Measurements from ENCODE around the gene CLCA4.

CLCA4 gene

DNA sequence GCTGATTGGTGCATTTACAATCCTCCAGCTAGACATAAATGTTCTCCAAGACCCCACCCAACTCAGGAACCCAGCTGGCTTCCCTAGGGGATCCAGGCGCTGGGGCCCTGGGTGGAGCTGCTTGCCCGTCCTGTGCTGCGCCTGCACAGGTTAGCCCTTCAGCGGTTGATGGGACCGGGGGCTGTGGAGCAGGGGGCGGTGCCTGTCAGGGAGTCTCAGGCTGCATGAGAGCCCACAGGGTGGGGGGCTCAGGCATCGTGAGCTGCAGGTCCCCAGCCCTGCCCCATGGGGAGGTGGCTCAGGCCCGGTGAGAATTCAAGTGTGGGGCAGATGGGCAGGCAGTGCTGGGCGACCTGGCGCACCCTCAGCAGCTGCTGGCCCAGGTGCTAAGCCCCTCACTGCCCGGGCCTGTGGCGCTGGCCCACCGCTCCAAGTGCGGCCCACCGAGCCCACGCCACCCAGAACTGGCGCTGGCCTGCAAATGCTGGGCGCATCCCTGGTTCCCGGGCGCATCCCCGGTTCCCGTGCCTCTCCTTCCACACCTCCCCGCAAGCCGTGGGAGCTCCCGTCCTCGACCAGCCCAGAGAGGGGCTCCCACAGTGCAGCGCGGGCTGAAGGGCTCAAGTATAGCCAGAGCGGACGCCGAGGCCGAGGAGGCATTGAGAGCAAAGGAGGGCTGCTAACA lies 23.1 kb upstream of the CLCA4 start:
- DNase-seq (ENCODE audit: insufficient read length, low spot score): no peak
- no peak for FAIRE-seq

DNA sequence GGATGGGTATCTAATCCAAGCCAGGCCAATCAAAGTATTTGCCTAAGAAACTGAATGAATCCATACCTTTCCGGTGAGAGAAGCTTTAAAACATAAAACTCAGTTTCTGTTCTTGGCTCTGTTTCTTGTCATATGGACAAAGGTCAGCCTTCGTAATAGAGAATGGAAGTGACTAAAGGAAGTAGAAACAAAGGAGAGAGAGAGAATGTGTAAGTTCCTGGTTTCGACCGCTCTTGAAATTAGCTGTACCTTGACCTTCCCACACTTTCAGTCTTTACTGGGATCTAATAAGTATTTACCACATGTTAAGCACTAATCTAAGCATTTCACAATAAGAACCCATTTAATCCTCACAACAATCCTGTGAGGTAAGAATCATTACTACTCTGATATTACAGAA lies 19.6 kb upstream of the CLCA4 start:
- no peak for DNase-seq (ENCODE audit: insufficient read length, low spot score)
- no peak for FAIRE-seq

DNA sequence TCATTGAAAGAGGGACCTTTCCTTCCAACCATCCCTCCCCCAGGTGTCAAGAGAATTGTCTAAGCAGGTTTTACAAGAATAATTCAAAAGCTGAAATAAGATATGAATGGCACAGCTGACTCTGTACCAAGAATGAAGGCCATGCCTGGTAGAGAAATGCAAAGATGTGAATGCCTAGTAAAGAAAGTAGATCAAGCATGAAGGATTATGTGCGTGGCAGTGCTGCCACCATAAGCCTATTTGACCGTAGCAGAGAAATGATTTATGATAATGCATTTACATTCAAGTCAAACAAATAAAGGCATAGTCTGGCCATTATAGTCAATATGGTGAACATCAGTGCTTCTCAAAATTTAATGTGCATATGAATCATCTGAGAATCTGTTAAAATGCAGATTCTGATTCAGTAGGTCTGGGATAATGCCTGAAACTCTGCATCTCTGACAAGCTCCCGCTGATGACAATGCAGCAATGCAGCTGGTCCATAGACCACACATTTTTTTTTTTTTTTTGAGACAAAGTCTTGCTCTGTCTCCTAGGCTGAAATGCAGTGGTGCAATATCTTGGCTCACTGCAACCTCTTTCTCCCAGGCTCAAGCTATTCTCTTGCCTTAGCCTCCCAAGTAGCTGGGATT lies 16.6 kb upstream of the CLCA4 start:
- no peak for DNase-seq (ENCODE audit: insufficient read length, low spot score)
- FAIRE-seq: no peak

DNA sequence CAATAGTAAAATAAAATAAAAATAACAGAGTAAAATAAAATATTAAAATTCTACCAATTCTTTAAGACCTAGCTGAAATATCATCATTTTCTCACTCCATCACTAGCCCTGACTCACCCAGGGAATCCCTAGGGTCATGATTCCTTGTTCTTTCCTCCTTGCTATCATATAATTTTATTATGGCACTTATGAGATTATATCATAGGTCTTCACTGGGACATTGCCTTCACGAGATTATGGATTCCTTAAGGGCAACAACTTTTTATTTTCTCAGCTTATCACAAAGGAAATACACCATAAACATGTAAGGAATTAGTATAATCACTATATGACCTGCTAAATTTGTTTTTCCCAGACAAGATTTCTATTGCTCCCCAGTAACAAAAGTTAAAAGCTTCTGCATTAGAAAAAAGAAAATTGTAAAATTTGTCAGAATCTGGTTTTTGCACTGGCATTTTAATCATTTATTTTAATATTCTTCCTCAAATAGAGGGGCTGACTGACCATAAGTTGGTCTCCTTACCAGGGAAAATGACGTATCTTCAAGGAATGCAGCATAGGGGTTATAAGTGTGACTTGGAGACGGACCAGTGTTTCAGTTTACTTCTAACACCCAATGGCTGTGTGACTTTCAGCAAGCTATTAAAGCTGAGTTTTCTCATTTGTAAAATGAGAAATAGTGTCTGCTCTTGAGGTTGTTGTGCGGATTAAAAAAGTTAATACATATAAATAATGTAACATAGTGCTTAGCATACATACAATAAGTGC lies 8.8 kb upstream of the CLCA4 start:
- FAIRE-seq (no peak), DNase-seq (ENCODE audit: insufficient read length, low spot score) (no peak)

DNA sequence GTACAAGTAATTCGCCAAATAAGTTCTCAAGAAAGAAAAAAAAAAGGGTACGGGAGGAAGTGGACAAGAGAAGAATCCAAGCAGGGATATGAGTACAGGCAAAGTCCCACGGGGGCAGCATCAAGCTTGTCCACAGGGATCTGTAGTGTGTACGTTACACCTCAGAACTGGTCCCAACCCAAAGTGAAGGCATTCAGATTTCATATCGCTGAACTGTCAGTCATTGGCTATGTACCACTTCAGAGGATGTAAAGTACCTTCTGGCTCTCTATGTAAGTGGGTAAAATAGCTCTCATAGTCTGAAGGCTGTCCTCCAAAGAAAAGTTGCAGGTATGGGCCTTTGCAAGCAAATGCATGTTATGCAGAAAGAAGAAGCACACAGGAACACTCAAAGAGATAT lies 8.1 kb upstream of the CLCA4 start:
- FAIRE-seq: no peak
- no peak for DNase-seq (ENCODE audit: insufficient read length, low spot score)

DNA sequence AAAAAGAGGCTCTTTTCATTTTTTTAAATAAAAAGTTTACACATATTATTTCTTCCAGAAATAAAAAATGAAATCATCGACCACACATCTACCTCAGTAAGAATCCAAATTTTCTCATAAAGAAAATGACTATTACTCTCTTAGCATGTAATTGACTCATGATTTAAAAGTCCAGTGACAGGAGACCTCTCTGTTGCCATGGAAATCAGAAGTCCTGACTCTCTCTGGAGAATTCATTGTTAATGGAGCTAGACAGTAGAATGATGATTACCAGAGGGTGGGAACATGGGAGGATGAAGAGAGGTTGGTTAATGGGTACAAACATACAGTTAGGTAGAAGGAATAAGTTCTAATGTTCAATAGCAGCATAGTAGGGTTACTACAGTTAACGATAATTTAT lies 5.0 kb upstream of the CLCA4 start:
- DNase-seq (ENCODE audit: insufficient read length, low spot score) (no peak), FAIRE-seq (no peak)

DNA sequence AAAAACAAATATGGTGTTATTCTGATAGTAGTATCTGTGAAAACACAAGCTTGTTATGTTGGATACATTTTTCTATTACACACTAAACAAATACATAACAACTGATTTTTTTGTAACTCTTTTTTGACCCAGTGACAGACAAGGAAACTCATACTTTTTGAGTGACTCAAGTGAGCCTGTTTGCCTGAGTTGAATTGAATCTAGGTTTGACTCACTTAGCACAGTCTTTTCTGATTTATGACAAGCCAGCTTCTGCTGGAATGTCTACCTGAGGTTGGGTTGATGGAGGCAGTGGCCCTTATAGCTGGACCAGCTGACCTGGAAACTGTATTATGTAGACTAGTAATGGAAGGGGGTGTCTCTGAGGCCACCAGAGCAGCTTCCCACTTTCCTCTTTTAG lies 4.2 kb upstream of the CLCA4 start:
- DNase-seq (ENCODE audit: insufficient read length, low spot score) (no peak), FAIRE-seq (no peak)

DNA sequence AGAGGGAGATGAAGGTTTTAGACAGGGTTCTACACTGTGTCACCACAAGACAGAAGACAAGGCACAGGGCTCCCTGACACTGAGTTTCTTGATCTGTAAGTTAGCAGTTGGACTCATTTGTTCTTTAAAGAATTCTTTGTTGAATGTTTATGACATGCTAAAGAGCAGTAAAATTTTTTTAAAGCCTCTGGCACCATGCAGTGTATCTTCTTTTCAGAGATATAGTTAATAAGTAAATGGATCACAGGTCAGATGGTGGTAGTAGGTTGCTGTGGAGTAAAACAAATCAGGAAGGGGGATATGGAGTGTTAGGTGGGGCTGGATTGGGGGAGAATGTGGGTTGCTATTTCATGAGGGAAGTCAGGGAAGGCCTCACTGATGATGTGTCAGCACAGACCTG lies 2.0 kb downstream of the CLCA4 start:
- DNase-seq (ENCODE audit: insufficient read length, low spot score) (no peak), FAIRE-seq (no peak)

DNA sequence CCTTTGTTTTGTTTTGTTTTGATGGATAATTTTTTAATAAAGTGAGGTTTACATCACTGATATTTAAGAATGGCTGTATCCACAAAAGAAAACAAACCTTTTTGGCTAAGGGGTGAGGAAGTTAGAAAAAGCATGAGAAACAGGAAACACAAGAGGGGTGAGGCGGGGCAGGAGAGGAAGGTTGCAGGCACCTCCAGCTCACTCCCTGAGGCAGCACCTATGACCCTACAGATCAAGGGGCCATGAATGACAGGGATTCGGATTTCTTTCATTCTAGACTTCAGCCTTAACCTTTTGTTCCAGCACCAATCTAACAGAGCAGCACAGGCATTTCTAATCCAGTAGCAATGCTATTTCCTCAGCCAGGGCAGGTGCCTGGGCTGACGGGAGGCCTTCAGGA lies 4.4 kb downstream of the CLCA4 start:
- FAIRE-seq: no peak
- DNase-seq (ENCODE audit: insufficient read length, low spot score): no peak

DNA sequence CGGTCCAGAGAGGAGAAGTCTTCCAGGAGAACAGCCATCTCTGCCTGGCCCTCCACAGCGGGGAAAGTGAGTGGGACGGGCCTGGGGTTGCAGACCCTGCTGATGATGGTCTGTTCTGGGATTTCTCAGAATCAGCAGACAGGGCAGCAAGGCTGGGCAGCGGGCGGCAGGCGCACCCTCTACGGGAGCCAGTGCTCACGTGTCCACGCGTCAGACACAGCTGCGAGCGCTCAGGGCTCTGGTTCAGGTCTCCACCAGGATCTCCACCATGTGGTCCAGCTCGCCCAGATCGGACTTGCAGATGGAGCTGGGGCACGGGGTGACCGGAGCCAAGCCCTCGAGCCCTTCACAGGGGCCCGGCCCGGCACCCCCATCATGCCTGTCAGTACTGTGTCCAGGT lies 5.5 kb downstream of the CLCA4 start:
- FAIRE-seq: no peak
- DNase-seq (ENCODE audit: insufficient read length, low spot score): no peak

DNA sequence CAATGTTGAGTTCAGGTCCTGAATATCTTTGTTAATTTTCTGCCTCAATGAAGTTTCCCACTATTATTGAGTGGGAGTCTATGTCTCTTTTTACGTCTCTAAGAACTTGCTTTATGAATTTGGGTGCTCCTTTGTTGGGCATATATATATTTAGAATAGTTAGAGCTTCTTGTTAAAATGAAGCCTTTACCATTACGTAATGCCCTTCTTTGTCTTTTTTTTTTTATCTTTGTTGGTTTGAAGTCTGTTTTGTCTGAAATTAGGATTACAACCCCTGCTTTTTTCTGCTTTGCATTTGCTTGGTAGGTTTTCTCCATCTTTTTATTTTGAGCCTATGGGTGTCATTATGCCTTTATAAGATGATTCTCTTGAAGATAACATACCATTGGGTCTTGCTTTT lies 10.9 kb downstream of the CLCA4 start:
- DNase-seq (ENCODE audit: insufficient read length, low spot score) (no peak), FAIRE-seq (no peak)

DNA sequence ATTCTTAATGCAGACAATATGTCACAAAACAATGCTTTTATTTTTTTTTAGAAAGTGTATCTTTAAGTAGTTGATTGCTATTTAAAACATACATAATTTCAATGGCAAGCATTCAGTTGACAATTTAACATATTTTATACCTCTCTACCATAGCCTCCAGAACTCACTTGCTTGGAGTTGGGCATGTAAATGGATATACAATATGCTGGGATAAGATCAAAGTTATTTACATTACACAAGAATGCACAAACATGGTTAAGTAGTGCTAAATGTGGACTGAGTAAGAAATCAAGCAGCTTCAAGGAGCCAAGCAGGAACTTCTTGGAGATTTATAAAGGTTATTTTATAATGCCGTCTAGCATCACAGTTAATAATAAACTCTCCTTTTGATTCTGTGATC lies 17.0 kb downstream of the CLCA4 start:
- FAIRE-seq: no peak
- DNase-seq (ENCODE audit: insufficient read length, low spot score): no peak

DNA sequence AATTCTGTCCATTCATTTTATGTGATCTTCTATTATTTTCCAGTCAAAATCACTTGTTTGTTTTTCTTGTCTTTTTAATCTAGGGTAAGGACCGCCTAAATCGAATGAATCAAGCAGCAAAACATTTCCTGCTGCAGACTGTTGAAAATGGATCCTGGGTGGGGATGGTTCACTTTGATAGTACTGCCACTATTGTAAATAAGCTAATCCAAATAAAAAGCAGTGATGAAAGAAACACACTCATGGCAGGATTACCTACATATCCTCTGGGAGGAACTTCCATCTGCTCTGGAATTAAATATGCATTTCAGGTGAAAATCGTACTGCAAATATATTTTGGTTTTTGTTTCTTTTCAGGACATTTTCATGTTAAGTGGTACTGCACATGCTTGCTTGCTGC lies 20.5 kb downstream of the CLCA4 start:
- no peak for FAIRE-seq
- DNase-seq (ENCODE audit: insufficient read length, low spot score): no peak

DNA sequence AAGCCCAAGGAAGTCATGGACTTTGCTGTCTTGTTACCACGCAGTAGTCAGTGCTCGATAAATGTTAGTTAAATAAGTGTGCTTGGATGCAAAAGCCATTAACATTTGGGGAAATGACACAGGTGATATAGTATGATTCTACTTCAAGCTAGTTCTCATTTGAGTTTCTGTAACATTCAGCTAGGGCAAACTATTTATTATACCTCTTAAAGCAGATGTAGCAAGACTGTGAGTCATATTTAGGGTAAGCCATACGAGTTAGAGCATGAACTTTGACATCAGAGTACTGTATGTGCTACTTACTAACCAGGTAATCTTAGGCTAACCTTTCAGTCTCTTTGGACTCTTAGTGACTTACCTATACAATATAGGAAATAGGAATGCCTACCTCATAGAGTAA lies 21.0 kb downstream of the CLCA4 start:
- FAIRE-seq (no peak), DNase-seq (ENCODE audit: insufficient read length, low spot score) (no peak)

DNA sequence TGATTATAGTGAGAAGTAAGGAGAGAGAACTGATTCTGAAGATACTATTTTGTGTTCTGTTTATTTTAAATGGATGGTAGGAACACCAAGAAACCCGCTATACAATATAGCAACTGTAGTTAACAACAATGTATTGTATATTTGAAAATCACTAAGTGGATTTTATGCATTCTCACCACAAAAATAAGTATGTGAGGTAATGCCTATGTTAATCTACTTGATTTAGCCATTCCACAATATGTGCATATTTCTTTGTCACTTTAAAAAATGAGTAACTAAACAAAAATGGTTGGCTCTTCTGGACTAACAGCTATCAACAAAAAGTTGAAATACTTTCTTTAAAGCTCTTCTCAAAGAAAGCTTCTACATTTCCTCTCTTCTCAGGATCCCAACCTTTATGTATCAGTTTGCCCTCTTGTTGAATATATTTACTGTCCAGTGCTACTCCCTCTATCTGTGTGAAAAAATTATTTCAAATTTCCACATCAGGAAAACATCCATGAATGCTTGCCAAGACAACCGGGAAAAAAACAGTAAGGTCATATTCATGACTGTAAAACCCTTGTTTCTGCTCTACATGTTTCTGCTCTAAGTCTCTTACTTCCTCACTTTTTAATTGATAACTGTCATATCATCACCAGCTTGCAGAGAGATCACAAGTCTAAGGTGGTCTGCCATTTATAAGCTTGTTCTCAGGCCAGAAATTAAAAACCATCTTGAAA lies 27.0 kb downstream of the CLCA4 start:
- DNase-seq (ENCODE audit: insufficient read length, low spot score) (no peak), FAIRE-seq (no peak)

DNA sequence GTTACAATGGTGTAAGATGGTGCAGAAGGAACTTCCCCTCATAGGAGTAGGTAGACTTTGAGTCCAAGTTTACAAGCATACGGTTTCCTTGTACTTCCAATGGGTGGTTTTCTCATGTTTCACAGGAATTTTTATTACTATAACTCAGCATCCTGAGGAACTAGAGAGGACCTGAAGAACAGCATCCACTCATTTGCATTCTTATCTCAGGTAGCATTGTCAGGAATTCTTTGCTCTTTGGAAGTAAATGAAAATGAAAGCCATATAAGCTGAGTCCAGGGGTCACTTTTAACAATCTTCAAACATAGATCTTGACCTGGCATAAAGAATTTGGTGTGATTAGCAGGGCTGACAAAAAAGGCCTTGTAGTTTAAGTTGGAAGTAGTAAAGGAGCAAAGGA lies 34.4 kb downstream of the CLCA4 start:
- FAIRE-seq (no peak), DNase-seq (ENCODE audit: insufficient read length, low spot score) (no peak)

DNA sequence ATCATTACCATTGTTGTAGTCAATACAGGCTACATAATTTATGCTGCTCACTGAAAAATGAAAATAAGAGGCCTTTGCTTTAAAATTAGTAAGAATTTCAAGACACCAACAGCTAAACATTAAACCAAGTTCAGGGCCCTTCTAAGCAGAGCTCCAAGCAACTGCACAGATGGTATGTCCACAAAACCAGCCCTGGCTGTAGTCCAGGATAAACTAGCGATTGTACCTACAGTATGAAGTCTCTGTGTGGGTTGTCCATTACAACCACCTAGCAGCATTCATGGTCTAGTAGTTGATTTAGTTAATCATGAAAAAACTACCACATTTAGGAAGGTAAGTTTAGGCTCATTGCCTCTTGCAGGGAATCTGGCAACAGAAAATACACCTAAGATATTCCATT lies 35.3 kb downstream of the CLCA4 start:
- DNase-seq (ENCODE audit: insufficient read length, low spot score) (no peak), FAIRE-seq (no peak)

DNA sequence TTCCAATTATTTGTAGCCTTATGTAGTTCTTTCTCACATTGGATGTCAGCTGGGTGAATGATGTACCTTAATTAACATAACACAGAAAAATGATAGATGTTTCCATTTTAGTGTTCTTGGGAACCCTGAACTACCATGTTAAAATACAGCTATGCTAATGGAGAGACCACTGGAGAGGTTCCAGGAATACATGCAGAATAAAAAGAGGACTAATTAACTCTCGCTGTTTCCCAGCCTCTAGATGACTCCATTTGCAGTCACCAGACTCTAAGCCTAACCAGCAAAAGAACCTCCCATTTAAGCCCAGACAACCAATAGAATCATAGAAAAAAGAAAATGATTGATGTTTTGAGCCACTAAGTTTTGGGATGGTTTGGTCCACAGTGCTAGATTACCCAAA lies 36.2 kb downstream of the CLCA4 start:
- FAIRE-seq (no peak), DNase-seq (ENCODE audit: insufficient read length, low spot score) (no peak)

DNA sequence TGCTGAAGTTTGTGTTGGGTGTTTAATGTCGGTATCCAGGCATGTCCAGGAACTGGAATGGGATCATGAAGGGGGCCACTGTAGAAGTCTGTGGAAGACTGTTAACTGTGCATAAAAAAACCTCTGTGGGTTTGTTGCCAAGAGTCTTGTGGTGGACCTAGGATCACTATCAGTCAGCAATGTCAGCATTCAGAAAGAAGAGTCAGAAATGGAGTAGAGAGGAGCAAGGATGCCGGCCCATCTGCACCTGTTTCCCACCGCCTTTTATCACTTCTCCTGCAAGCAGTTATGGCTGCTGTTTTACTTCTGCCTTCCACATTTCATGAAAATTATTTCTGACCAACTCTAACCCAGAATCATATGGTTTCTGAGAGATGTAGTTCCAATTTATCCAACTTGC lies 36.7 kb downstream of the CLCA4 start:
- DNase-seq (ENCODE audit: insufficient read length, low spot score): no peak
- no peak for FAIRE-seq

DNA sequence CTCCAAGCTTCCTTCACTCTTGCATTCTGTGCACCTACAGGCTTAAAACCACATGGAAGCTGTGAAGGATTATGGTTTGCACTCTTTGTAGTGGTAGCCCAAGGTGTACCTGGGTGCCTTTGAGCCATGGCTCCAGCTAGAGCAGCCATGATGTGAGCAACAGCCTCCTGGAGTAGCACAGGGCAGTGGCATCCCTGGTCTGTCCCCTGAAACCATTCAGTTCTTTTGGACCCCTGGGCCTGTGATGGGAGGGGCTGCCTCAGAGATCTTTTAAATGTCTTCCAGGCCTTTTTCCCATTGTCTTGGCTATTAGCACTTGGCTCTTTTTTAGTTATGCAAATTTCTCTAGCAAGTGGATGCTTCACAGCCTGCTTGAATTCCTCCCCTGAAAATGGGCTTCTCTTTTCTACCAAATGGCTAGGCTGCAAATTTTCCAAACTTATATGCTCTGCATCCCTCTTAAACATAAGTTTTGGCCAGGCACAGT lies 47.4 kb downstream of the CLCA4 start:
- DNase-seq (ENCODE audit: insufficient read length, low spot score): no peak
- FAIRE-seq: no peak

DNA sequence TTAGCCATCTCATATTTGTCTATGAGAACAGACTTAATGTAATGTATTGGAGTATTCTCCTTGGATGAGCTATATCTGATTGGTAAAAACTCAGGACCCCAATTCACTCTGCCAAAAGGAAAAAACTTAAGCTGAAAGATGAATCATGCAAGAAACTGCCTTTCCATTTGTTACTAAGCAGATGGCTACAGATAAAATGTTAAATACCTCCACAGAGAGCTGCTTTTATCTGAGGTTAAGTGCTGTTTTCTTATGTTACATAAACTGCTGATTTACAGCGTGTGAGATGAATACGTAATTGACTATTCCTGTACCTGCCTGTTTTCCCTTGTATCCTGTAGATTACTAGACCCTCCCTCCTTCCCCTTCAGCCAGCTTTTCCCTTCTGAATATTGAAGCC lies 49.3 kb downstream of the CLCA4 start:
- no peak for FAIRE-seq
- DNase-seq (ENCODE audit: insufficient read length, low spot score): no peak
